HG02759 (cell line): ENCODE measurements around the gene CAPRIN1.

ENCODE experiments used
- ATAC-seq: cut with Tn5 transposase; IDR thresholded peaks from one replicate; pipeline ENCODE4 v1.9.1; 2021; ENCODE audit warnings: mild to moderate bottlenecking, moderate library complexity; ENCODE audit not compliant: unreplicated experiment

Gene CAPRIN1

GRCh38 chr11:34051349-34052035, at the start of gene CAPRIN1:
Gene CAPRIN1, plus strand, starts transcription at chr11:34051731. Its CDS starts 690 bp downstream, at chr11:34052421.
- ATAC-seq, result peak; percentile 66

- no peak for ATAC-seq
These were observed 49.1 kb upstream of the CAPRIN1 start for GRCh38 chr11:34002420-34002819.

GRCh38 chr11:34004236-34004635, 47.3 kb upstream of the CAPRIN1 start:
- ATAC-seq, result no peak

GRCh38 chr11:34006876-34007275, 44.7 kb upstream of the CAPRIN1 start:
- ATAC-seq, result no peak

GRCh38 chr11:34012734-34013133, 38.8 kb upstream of the CAPRIN1 start:
- no peak for ATAC-seq

- ATAC-seq, result no peak
These were observed 37.5 kb upstream of the CAPRIN1 start for GRCh38 chr11:34013898-34014571.

- no peak for ATAC-seq
These were observed 29.4 kb upstream of the CAPRIN1 start for GRCh38 chr11:34021977-34022735.

GRCh38 chr11:34026432-34026831, 25.1 kb upstream of the CAPRIN1 start:
- no peak for ATAC-seq

GRCh38 chr11:34027516-34028408, 23.8 kb upstream of the CAPRIN1 start:
- no peak for ATAC-seq

- no peak for ATAC-seq
These were observed 23.1 kb upstream of the CAPRIN1 start for GRCh38 chr11:34028425-34028824.

GRCh38 chr11:34029176-34029575, 22.4 kb upstream of the CAPRIN1 start:
- no peak for ATAC-seq

- no peak for ATAC-seq
These were observed 21.1 kb upstream of the CAPRIN1 start for GRCh38 chr11:34030382-34030781.

- ATAC-seq, result no peak
These were observed 18.1 kb upstream of the CAPRIN1 start for GRCh38 chr11:34033399-34033798.

GRCh38 chr11:34034053-34034452, 17.5 kb upstream of the CAPRIN1 start:
- ATAC-seq, result no peak

- no peak for ATAC-seq
These were observed 15.1 kb upstream of the CAPRIN1 start for GRCh38 chr11:34036456-34036855.

GRCh38 chr11:34037016-34037415, 14.5 kb upstream of the CAPRIN1 start:
- ATAC-seq, result no peak

GRCh38 chr11:34040571-34040970, 11.0 kb upstream of the CAPRIN1 start:
- ATAC-seq, result no peak

GRCh38 chr11:34044664-34045485, 6.7 kb upstream of the CAPRIN1 start:
- no peak for ATAC-seq

GRCh38 chr11:34049028-34049427, 2.5 kb upstream of the CAPRIN1 start:
- no peak for ATAC-seq
